ENCODE results near the gene PRRT3. TPM values are rescaled to one million over a fixed set of nuclear protein-coding genes. Genes with fewer than 3 reads are reported as not detected.
"Not testable (repeated sequence)": the region's sequence is repeated elsewhere in the genome, so short reads cannot be mapped to it uniquely, and the experiment has no call there.

The PRRT3 gene
- total RNA-seq, 4 donors from 2014 or later: 2.2 to 3.3 (median 2.7) TPM

DNA sequence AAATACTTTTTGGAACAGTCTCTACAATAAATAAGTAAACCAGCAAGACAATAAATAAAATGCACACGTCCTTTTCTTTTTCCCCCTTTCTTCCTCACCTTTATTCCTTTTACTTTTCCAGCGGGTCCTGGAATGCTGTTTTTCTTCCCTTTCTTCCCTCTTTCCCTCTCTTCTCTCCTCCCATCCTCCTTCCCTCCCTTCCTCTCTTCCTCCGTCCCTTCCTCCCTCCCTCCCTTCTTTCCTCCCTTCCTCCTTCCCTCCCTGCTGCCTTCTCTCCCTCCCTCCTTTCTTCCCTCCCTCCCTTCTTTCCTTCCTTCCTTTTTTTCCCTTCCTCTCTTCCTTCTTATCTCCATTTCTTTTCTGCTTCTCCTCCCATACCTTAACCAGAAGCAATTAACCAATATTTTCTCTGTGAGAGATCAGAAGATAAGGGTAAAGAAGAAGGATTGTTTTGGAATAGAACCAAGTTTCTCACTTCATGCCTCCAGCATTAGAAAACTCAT lies 52.9 kb downstream of the PRRT3 start:
- Histone ChIP-seq H3K36me3 (peaks cover 0 to 9% (median 0%) of the 10 kb centered on the region in 3 donors), H3K27me3 (no peaks in the 10 kb centered on the region), H3K9me3 (no peaks in the 10 kb centered on the region), H3K4me1 (peaks cover 0 to 34% (median 6%) of the 10 kb centered on the region in 4 donors), H3K4me3 (no peak overlapping the region), H3K27ac (peak overlapping the region in 1 of 4 donors; percentile 23)
- no peak for DNase-seq (ENCODE audit: low spot score in 2 of 2)
- WGBS, 2 donors: 50 to 53% methylated on average over 3 of the region's 3 CpGs
- TF ChIP-seq, protein P1, sequence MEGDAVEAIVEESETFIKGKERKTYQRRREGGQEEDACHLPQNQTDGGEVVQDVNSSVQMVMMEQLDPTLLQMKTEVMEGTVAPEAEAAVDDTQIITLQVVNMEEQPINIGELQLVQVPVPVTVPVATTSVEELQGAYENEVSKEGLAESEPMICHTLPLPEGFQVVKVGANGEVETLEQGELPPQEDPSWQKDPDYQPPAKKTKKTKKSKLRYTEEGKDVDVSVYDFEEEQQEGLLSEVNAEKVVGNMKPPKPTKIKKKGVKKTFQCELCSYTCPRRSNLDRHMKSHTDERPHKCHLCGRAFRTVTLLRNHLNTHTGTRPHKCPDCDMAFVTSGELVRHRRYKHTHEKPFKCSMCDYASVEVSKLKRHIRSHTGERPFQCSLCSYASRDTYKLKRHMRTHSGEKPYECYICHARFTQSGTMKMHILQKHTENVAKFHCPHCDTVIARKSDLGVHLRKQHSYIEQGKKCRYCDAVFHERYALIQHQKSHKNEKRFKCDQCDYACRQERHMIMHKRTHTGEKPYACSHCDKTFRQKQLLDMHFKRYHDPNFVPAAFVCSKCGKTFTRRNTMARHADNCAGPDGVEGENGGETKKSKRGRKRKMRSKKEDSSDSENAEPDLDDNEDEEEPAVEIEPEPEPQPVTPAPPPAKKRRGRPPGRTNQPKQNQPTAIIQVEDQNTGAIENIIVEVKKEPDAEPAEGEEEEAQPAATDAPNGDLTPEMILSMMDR (IDR thresholded peaks at IDR 0.05): no peak
- TF ChIP-seq EP300 (IDR thresholded peaks at IDR 0.05) (no peak), POLR2A (IDR thresholded peaks at IDR 0.05) (no peak)

- H3K4me1 ChIP-seq: peaks cover 0 to 39% (median 7%) of the 10 kb centered on the region in 4 donors
- peaks cover 0 to 15% (median 0%) of the 10 kb centered on the region in 3 donors for H3K36me3 ChIP-seq
- peak overlapping the region in 1 of 4 donors; percentile 3 for H3K27ac ChIP-seq
- H3K9me3 ChIP-seq: no peaks in the 10 kb centered on the region
- no peak overlapping the region for H3K4me3 ChIP-seq
- DNase-seq (ENCODE audit: low spot score in 2 of 2): no peak
- H3K27me3 ChIP-seq: no peaks in the 10 kb centered on the region
- TF ChIP-seq POLR2A (IDR thresholded peaks at IDR 0.05) (no peak), EP300 (IDR thresholded peaks at IDR 0.05) (no peak)
- WGBS, 2 donors: 63 to 68% methylated on average over 8 of the region's 8 CpGs
These were observed 53.6 kb downstream of the PRRT3 start for GRCh38 chr3:9898467-9899241.

GRCh38 chr3:9897408-9898372 lies 54.5 kb downstream of the PRRT3 start:
- Histone ChIP-seq H3K4me1 (peaks cover 0 to 37% (median 6%) of the 10 kb centered on the region in 4 donors), H3K27me3 (no peaks in the 10 kb centered on the region), H3K9me3 (no peaks in the 10 kb centered on the region), H3K27ac (peak overlapping the region in 3 of 4 donors; percentile 20 to 56 (median 52)), H3K4me3 (no peak overlapping the region), H3K36me3 (peaks cover 0 to 24% (median 0%) of the 10 kb centered on the region in 3 donors)
- TF ChIP-seq POLR2A (IDR thresholded peaks at IDR 0.05): no peak
- TF ChIP-seq EP300 (IDR thresholded peaks at IDR 0.05): no peak
- TF ChIP-seq, protein P1 (IDR thresholded peaks at IDR 0.05): no peak
- 74 to 83% methylated on average over 4 of the region's 4 CpGs for WGBS, 2 donors
- DNase-seq (ENCODE audit: low spot score in 2 of 2): no peak

GRCh38 chr3:9896755-9897407 lies 55.3 kb downstream of the PRRT3 start:
- Histone ChIP-seq H3K36me3 (peaks cover 0 to 26% (median 0%) of the 10 kb centered on the region in 3 donors), H3K27ac (peak overlapping the region in 3 of 4 donors; percentile 20 to 56 (median 52)), H3K4me1 (peaks cover 0 to 38% (median 4%) of the 10 kb centered on the region in 4 donors)
- H3K27me3 ChIP-seq; DNase-seq (ENCODE audit: low spot score in 2 of 2); H3K9me3 ChIP-seq; H3K4me3 ChIP-seq: not testable (repeated sequence)
- WGBS, 2 donors: 79 to 81% methylated on average over 10 of the region's 10 CpGs

DNA sequence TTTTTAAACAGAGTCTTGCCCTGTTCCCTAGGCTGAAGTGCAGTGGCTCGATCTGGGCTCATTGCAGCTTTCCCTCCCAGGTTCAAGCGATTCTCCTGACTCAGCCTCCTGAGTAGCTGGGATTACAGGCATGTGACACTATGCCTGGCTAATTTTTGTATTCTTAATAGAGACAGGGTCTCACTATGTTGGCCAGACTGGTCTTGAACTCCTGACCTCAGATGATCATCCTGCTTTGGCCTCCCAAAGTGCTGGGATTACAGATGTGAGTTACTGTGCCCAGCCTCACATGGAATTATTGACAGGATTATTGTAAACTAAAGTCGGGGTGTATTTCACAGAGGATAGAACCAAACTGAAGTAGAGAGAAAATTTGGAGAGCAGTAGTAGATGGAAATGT lies 56.5 kb downstream of the PRRT3 start:
- DNase-seq (ENCODE audit: low spot score in 2 of 2); H3K4me3 ChIP-seq; H3K27me3 ChIP-seq; H3K9me3 ChIP-seq: not testable (repeated sequence)
- peaks cover 0 to 26% (median 0%) of the 10 kb centered on the region in 3 donors for H3K36me3 ChIP-seq
- 89 to 98% methylated on average over 3 of the region's 3 CpGs for WGBS, 2 donors
- H3K27ac ChIP-seq: peak overlapping the region in 1 of 4 donors; percentile 56
- peaks cover 0 to 48% (median 13%) of the 10 kb centered on the region in 4 donors for H3K4me1 ChIP-seq

Small RNAs within 50 kb of the gene (small RNA-seq; reads per million reads assigned to genes)
- gene CYCSP10: not detected
- gene RNU6-882P: not detected

Other genes with a start within 250 kb of the PRRT3 start
- not detected for gene CPNE9, start 248.6 kb downstream of the PRRT3 start, total RNA-seq
- 10 to 100 TPM; 18.0 to 21.0 (median 20.6) TPM for gene BRPF1, start 220.7 kb downstream of the PRRT3 start, total RNA-seq
- 10 to 100 TPM; 26.8 to 54.9 (median 40.6) TPM for gene OGG1, start 202.5 kb downstream of the PRRT3 start, total RNA-seq
- 10 to 100 TPM; 60.3 to 94.8 (median 72.2) TPM for gene CAMK1, start 182.5 kb downstream of the PRRT3 start, total RNA-seq
- gene TADA3, start 159.9 kb downstream of the PRRT3 start, total RNA-seq: 10 to 100 TPM; 56.1 to 69.0 (median 65.4) TPM
- 100 to 1,000 TPM in 2 of 4 donors, 10 to 100 TPM in 2; 96.3 to 169 (median 125) TPM for gene ARPC4, start 159.3 kb downstream of the PRRT3 start, total RNA-seq
- gene TTLL3, start 142.1 kb downstream of the PRRT3 start, total RNA-seq: 100 to 1,000 TPM in 3 of 4 donors, 10 to 100 TPM in 1; 58.2 to 173 (median 120) TPM
- gene RPUSD3, start 108.4 kb downstream of the PRRT3 start, total RNA-seq: 10 to 100 TPM; 37.1 to 69.7 (median 52.2) TPM
- 100 to 1,000 TPM in 3 of 4 donors, 10 to 100 TPM in 1; 72.4 to 380 (median 174) TPM for gene CIDEC, start 72.2 kb downstream of the PRRT3 start, total RNA-seq
- gene JAGN1, start 61.8 kb downstream of the PRRT3 start, total RNA-seq: 10 to 100 TPM; 21.6 to 46.7 (median 34.7) TPM
- 10 to 100 TPM in 1 of 4 donors, 1 to 10 TPM in 2, under 1 TPM in 1; 0.59 to 10.1 (median 5.6) TPM for gene IL17RE, start 49.6 kb downstream of the PRRT3 start, total RNA-seq
- 10 to 100 TPM; 60.4 to 68.4 (median 65.1) TPM for gene IL17RC, start 35.3 kb downstream of the PRRT3 start, total RNA-seq
- gene CRELD1, start 18.6 kb downstream of the PRRT3 start, total RNA-seq: 10 to 100 TPM; 18.2 to 54.9 (median 27.5) TPM
- gene EMC3, start 34.4 kb upstream of the PRRT3 start, total RNA-seq: 10 to 100 TPM; 16.1 to 30.6 (median 25.1) TPM
- 10 to 100 TPM in 2 of 4 donors, 1 to 10 TPM in 2; 2.0 to 13.7 (median 7.6) TPM for gene FANCD2, start 74.0 kb upstream of the PRRT3 start, total RNA-seq
- not detected for gene FANCD2OS, start 155.8 kb upstream of the PRRT3 start, total RNA-seq
- gene BRK1, start 163.3 kb upstream of the PRRT3 start, total RNA-seq: 10 to 100 TPM; 50.2 to 97.5 (median 77.5) TPM
- gene VHL, start 189.4 kb upstream of the PRRT3 start, total RNA-seq: 10 to 100 TPM; 24.0 to 45.9 (median 37.0) TPM
- gene IRAK2, start 212.5 kb upstream of the PRRT3 start, total RNA-seq: 10 to 100 TPM in 1 of 4 donors, 1 to 10 TPM in 3; 1.5 to 10.8 (median 4.7) TPM